ENCODE measurements around the gene AADACL2. TPM values are rescaled to one million over a fixed set of nuclear protein-coding genes. Genes with fewer than 3 reads are reported as not detected.

The AADACL2 gene
- polyA plus RNA-seq, 3 donors: not detected

DNA sequence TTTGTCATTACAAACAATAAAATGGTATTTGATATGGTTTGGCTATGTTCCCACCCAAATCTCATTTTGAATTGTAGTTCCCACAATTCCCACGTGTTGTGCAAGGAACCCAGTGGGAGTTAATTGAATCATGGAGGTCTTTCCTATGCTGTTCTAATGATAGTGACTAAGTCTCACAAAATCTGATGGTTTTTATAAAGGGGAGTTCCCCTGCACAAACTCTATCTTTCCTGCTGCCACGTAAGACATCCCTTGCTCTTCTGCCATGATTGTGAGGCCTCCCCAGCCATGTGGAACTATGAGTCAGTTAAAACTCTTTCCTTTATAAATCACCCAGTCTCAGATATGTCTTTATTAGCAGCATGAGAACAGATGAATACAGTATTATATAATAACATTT is 64.7 kb downstream of the AADACL2 start:
- DNase-seq (ENCODE audit: low read depth in 3 of 3, low spot score in 2 of 3): no peak

DNA sequence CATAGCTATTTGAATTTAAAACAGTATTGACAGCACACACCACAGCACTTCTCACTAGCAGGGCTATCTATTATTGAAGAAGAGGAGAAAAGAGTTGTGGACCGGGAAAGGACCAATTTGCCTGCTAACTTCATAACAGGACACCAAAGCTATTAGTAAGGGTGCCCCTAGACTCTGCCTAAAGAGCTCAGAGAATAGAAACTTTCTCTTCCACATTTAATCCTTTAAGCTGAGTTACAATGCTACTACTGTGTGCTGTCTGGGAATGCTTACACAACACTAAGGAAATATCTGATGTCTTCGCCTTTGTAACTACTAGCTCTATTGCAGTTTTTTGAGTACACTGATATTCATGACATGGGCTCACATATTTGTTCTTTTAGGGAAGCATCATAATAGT is 66.7 kb downstream of the AADACL2 start:
- no peak for DNase-seq (ENCODE audit: low read depth in 3 of 3, low spot score in 2 of 3)

DNA sequence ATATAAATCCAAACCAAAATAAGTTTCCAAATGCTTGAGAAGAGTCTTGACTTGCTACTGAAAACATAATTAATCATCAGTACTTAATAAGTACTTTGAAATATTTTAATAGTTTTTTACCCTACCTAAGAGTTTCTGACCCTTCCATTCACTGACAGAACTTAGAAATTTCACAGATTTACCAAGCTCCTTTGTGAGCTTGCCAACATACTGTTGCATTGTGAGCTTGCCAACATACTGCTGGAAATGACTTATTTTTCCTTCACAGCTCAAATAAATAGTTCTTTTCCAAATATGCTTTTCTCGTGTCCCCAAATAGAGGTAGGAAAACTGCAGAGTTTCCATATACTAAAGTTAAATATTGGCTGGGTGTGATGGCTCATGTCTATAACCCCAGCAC is 70.5 kb downstream of the AADACL2 start:
- no peak for DNase-seq (ENCODE audit: low read depth in 3 of 3, low spot score in 2 of 3)

DNA sequence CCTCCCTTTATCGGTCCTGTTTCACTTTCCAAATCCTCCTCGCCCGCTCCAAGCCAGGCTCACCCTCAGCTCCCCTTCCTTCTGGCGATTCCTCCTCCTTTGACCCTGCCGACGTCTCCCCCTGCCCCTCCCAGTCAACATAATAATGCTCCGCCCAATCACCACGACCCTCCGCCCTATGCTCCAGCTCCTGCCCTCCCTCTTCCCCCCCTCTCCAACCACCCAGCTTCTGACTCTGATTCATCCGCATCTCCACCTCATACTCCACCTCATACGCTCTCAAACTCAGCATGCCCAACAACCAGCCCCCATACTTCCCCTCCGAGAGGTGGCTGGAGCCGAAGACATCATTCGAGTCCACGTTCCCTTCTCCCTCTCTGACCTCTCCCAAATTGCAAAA is 73.1 kb downstream of the AADACL2 start:
- no peak for DNase-seq (ENCODE audit: low read depth in 3 of 3, low spot score in 2 of 3)

Other genes starting within 250 kb of the AADACL2 start
- gene AADAC, start 80.2 kb downstream of the AADACL2 start, polyA plus RNA-seq (ENCODE audit: insufficient read length in 3 of 3): under 1 TPM in 1 of 3 donors, not detected in 2; 0.24 TPM
- gene SUCNR1, start 139.7 kb downstream of the AADACL2 start, polyA plus RNA-seq (ENCODE audit: insufficient read length in 3 of 3): 10 to 100 TPM in 1 of 3 donors, 1 to 10 TPM in 2; 7.6 to 14.7 (median 9.9) TPM

Measured in right renal cortex interstitium (tissue), 3 donors.